GM19043 (cell line): ENCODE results near the gene BLCAP.

Source experiments
- ATAC-seq: cut with Tn5 transposase; IDR thresholded peaks from one replicate; pipeline ENCODE4 v1.9.1; 2021; ENCODE audit warnings: low read depth; ENCODE audit not compliant: unreplicated experiment

Gene BLCAP

DNA sequence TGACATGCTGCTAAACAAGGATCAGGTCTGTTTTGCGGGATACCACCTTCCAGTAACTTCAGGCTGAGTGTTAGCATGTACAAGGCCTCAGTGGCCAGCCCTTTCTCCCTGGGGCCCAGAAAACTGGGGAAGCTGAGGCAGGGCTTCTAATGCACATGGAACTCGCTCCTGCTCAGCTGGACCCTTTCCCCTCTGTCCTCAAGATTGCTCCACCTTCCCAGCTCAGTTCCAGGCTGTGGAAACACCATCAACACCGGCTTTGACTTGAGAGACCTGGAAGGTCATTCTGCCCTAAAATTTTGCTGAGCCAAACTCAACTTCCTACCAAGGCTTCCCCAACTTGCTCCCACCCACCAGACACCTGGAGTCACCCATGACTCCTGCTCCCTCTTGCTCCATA, 4.2 kb upstream of the BLCAP start:
- no peak for ATAC-seq

DNA sequence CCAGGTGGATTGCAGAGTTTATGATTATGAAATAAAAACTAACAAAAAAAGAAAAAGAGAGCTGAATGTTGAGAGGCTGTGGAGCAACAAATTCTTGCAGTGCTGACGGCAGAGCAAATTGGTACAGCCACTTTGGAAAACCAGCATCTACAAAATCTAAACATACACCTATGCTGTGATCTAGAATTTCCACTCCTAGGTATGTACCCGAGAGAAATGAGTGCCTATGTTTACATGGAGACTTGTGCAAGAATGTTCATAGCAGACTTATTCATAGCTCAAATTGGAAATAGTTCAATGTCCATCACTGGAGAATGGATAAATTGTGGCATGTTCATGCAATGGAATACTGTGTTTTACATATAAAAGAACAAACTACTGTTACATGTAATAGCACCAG, 3.0 kb upstream of the BLCAP start:
- ATAC-seq, result no peak

DNA sequence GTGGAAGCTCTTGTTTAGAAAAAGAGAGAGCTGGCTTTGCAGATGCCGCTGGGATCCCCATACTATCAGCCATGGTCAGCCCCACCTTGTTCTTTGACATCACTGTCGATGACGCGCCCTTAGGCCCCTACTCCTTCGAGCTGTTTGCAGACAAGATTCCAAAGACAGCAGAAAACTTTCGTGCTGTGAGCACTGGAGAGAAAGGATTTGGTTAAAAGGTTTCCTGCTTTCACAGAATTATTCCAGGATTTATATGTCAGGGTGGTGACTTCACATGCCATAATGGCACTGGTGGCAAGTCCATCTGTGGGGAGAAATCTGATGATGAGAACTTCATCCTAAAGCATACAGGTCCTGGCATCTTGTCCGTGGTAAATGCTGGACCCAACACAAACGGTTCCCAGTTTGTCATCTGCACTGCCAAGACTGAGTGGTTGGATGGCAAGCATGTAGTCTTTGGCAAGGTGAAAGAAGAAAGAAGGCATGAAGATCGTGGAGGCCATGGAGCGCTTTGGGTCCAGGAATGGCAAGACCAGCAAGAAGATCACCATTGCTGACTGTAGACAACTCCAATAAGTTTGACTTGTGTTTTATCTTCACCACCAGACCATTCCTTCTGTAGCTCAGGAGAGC, 2.4 kb upstream of the BLCAP start:
- no peak for ATAC-seq

DNA sequence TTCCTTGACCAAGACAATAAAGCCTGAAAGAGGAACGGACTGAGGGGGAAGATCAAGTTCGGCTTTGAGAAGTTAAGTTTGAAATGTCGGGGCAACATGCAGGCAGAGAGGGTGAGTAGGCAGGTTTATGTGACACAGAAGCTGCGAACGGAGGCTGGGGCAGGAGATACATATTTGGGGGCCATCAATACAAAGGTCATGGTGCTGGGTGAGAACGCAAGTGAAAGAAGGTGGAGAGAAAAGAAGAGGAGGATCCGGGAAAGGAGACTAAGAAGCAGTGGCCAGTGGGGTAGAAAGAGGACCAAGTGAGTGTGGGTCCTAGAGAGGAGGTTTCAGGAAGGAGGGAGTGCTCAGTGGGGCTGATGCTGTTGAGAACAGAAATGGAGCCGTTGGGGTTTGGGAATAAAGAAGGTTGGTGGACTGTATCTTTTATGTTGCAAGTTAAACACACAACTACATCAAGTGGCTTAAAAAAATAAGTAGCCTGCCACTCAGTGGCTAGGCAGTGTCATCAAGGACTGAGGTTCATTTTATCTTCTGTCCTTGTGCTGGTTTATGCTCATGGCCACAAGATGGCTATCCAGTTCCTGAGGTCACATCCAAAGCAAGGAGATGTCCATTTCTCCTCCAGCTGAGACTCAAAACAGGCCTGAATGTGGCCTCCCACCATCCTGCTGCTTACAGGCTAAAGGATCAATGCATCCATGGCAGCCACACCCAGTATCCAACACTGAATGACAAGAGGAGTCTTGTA, 1.7 kb upstream of the BLCAP start:
- ATAC-seq, result no peak

DNA sequence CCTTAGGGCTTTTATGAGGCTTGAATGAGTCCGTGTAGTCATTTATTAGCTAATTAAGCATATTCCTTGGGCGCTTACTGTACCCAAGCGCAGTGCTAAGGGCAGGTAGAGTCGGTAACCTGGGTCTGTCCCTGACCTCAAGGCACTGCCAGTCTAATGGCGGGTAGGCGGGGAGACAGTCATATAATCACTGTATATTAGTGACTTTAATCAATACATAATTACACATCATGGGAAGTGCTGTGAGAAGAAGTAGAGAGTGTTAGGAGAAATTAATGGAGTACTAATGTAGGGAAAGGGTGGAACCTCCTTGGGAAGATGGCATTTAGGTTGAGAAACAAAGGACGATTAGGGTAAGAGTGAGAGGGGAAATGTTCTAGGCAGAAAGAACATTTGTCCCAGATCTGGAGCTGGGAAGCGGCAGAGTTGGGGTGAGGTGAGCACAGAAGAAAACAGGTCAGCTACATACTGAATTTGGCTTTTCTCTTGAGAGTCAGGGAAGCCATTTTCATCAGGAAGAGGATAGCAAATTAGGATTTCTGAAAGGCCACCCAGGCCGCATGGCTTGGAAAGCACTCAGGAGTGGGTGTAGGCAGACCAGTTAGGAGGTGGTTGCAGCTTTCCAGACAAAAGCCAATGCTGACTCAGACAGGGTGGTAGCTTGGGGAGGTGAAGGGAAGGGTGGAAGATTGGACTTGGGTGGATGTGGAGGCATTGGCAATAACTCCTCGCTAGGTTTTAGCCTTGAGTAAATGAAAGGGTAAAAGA, 954 bp upstream of the BLCAP start:
- ATAC-seq, result no peak

DNA sequence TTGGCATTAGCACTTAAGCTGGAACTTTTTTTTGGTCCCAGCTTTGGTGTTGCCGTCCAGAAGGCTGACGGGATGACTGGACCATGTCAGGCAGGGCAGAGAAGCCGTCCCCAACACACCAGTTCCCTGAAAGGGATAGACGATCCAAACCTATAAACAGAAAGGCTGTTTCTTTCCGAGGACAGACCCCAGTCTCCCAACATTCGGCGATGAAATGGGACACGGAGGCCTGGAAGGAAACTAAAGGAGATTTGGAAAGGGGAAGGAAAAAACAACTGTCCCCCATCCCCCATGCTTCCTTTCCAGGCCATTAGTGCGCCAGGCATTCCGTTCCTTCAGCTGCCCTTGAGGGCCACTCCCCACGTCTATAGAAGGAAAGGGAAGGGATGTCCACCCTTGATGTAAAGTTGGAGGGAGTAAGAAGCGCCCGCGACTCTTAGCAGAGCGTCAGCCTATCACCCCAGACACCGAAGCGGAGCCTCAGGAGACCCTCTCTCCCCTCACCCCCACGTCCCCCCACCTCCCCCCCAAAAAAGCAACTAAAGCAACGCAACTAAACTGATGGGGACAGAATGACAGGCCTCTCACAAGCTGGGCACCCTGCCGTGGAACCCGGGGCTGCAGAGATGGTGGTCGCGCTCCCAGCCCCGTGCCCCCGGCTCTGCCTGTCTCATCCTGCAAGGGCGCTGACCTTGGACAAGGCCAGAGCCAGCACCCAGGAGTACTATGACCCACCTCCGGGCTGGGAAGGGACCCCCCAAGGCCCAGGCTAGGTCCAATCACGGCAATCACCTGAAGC, 638 bp downstream of the BLCAP start:
- no peak for ATAC-seq

DNA sequence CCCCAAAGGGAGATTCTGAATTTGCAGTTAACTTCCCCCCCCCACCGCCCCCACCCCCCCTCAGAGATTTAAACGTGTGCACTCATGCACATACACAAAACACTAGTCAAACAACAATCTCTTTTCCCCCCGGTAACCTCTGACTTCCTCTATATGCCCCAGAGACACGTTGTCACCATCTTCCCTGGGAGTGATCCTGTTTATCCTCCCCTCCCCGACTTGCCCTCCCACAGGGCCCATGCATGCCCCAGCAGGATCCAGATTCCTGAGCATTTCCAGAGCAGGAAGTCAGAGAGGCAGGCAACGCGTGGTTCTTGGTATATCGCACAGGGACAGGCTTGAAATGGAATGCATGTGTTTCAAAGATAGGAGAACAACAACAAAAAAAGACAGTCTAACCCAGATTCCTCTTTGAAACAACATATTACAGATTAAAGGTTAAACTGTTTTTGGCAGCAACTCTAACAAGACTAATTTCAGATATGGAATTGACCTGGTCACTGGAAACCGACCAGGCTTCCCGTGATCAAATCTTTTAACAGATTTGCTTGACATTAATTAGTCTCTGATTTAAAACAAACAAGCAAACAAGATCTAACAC, 1.3 kb downstream of the BLCAP start:
- no peak for ATAC-seq

DNA sequence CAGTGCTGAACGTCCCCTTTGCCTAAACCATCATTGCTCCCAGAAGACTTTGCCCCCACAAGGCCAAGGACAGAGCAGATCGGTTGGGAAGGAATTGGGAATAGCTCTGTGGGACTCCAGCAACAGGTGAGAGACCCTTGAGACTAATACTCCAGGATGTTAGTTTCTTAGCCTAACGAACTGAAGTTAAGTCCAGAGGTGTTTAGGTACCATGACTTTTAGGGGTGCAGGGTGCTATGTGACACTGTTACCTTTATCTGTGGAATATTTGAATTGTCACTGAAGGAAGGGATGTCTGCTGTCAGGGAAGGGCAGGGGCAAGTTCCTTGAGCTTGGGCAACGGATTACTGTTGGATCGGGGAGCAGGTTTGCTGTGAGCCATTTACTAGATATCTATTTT, 1.9 kb downstream of the BLCAP start:
- no peak for ATAC-seq

DNA sequence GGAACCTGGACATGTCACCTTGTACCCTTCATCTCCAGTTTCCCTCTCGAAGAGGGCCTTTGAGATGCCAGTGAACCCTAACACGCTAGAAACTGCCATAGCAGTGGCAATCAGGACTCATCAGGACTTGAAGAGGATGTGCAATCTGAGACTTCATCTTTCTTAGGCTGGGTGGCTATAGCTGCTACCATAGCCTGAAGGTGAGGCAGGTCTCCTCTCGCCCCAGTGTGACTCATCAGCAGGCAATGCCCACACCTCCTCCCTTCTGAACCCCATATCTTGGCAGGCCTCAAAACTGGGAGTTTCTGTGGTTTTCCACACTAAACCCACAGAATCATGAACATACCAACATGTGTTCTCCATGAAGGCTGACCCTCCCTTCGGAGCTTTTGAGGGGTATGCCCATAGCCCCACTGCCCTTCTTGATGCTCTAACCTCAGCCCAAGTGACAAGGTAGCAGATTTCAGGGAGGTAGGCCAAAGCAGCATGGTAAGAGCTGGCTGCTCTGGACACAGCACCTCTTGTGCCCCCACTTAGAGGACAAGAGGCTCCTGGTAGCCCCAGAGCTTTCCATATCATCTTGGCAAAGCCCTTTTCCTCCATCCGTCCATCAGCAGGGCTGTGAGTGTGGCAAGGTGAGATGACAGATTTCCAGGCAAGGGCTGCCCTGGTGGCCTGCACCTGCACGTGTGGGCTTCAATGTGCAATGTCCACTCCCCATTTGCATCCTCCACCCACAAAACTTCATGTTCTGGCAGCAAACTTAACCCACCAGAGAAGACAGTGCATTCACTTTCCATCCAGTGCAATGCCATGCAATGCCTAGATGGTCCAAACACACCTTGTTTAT, 2.6 kb downstream of the BLCAP start:
- ATAC-seq, result no peak

DNA sequence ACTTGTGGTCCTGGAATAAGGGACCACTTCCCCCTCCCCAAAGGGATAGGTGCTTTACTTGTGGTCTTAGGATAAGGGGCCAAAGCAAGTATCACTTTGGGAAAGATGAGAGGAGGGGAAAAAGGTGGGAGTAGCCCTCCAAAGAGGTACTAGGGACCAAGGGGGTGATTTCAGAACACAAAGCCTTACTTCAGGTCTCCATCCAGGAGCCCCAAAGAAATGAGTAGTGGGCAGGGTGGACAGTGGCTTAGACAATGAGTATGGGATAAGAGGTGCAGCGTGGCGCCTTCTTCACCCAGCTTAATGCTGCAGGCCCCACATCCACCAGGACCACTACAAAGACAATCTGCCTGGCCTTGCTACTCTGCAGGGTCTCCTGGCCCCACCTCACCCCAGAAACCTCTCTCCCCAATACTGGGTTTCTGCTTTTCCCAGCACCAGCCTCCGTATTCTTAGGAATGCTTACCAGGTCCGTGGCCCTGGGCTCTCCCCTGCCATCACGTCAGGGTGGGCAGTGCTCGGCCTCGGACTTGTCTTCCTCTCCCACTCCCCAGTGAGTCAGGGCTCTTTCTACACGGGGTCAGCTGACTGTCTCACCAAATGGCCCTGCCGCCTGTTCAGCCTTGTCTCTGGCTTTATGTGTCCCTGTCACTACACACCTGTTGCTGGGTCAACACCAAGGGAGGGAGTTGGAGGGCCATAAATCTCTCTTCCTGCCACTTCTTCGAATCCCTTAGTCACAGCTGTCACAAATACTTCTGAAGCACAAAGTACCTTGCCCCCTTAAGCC, 3.6 kb downstream of the BLCAP start:
- ATAC-seq, result no peak

DNA sequence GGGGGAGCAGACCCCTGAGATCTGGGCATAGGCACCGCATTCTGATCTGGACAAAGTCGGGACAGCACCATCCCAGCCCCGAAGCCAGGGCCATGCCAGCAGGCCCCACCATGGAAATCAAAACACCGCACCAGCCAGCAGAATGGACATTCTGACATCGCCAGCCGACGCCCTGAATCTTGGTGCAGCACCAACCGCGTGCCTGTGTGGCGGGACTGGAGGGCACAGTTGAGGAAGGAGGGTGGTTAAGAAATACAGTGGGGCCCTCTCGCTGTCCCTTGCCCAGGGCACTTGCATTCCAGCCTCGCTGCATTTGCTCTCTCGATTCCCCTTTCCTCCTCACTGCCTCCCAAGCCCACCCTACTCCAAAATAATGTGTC, 4.7 kb downstream of the BLCAP start:
- no peak for ATAC-seq

DNA sequence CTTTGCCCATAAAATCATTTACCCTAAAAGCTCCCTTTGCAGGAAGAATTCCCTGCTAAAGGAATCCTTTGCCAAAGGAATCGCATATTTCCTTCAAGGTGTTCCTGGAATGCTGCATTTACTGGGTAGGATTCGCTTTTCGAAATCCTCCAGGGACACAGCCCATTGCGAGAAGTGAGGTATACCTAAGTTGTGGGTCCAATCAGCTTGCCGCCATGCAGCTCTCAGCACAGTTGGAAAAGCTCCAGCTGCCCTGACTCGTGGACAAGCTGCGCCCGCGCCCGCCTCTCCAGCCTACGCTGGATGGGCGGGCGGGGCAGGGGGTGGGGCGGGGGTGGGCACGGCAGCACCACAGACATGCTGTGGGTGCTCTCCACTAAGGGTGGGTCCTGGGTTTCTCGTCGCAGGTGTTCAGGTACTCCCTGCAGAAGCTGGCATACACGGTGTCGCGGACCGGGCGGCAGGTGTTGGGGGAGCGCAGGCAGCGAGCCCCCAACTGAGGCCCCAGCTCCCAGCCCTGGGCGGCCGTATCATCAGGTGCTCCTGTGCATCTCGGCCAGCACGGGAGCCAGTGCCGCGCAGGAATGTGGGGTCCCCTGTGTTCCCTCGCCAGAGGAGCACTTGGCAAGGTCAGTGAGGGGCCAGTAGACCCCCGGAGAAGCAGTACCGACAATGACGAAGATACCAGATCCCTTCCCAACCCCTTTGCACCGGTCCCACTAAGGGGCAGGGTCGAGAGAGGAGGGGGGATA, 5.2 kb downstream of the BLCAP start:
- ATAC-seq, result no peak

DNA sequence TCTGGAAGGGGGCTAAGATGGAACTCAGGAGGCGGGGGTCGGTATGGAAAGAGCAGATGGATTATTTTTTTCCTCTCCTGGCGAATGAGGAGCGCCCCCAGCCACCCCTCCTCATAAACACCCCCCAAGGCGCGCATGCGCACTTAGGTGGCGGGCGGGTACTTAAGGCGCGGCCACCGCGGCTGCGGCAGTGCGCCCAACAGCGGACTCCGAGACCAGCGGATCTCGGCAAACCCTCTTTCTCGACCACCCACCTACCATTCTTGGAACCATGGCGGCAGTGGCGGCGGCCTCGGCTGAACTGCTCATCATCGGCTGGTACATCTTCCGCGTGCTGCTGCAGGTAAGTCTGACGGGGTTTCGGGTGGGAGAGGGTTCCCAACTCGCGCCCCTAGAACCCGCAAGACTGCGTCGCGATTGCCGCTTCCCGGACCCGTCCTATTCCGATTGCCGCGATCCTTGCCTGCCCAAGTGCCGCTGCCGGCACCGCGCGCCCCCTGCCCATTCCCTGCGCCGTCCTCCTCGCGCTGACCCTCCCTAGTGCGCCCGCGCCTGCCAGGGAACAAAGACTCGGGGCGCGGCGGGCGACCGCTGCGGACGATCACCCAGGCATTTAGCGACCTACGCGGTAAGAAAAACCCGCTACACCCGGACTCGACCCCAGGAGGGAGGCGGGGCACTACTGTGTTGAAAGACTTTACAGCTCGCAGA, 6.5 kb downstream of the BLCAP start, which contains the start of gene NNAT:
TSS of gene NNAT (plus strand) at position 190 of the 711 bp plus-strand sequence. CDS start at position 272, 82 bp downstream.
- ATAC-seq, result no peak

DNA sequence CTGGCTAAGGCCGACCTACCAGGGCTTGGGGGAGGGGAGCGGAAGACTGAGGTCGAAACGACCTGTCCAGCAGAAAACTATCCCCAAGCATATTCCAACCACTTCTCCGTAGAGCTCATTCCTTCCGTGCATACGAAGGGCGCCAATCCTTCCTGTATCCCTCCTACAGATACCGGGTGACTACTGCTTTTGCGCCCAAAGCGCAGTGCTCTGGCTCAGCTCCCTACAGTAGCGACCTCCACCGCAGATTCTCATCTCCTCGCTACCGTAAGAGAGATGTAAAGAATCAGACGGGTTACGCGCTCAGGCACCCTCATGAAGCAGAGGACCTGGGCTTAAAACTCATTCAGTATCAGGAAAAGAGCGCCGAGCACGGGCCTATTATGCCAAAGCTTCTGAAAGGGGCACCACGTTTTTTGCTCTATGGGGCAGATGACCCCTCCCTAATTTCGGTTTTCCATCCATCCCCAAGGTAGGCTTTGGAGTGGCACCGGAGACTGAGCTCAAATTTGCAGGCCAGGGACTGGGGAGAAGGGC, 7.2 kb downstream of the BLCAP start:
- no peak for ATAC-seq

DNA sequence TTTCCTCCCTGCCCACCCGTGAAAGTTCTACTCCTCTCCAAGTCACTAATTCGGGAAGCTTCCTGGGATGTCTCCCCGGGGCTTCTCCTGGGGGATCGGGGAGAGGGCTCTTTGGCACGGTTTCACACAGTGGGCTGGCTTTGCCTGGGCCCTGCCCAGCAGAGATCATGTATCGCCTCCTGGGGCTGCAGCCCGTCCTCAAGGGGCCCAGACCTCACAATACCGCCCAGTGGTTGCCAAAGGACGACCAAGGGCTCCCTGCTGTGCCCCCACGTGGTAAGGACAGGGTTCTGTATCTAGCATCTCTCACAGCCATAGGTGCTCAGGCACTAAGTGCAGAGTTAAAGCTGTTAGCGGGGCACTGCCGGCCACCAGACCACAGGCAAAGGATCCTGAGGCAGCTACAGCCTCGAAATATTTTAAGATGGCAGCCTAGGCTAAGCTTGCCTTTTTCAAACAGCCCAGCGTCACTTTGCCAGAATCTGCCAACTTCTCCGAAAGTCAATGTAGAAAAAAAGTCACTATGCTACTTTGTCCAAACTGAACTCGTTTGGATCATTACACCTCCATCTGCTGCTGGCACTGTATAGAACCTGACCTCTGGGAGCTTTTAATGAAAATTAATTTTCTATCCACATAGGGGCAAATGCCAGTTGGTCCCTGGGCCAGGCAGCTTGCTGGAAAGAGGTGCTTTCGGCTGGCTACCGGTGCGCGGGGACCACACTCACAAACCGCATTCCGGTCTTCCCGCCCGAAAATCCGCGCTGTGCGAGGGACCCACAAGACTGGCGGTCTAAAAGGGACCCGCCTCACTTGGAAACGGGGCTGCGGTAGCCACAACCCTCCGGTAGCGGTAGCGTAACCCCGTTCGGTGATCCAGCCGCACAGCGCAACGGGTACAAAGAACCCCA, 7.9 kb downstream of the BLCAP start:
- ATAC-seq, result no peak
